GM12801 (cell line): Measurements from ENCODE around the gene UQCC2.

Source experiments
- TF ChIP-seq, protein P1 (sequence below): IDR thresholded peaks from one replicate; pipeline ENCODE4 v1.5.1; 2011; ENCODE audit warnings: control low read depth; ENCODE audit not compliant: insufficient read length; ENCODE audit errors: extremely low read depth

The UQCC2 gene

DNA sequence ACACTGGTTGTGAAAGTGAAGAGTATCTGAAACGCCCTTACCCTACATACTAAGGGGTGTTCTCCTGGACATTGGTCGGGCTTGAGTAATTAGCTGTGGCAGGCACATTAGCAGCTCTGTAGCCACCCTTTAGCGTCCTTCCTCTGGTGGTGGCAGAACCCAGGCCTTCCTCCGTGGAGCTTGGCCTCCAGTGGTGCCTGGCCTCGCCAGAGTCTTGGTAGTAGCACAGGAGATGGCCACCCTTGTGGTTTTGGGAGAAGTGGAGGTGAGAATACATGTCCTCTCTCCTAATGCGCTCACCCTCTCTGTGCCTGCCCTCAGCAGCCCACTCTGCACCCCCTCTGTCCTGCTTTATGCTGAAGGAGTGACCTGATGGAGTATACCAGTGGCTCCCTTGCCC is 17.6 kb upstream of the UQCC2 start:
- TF ChIP-seq, protein P1, sequence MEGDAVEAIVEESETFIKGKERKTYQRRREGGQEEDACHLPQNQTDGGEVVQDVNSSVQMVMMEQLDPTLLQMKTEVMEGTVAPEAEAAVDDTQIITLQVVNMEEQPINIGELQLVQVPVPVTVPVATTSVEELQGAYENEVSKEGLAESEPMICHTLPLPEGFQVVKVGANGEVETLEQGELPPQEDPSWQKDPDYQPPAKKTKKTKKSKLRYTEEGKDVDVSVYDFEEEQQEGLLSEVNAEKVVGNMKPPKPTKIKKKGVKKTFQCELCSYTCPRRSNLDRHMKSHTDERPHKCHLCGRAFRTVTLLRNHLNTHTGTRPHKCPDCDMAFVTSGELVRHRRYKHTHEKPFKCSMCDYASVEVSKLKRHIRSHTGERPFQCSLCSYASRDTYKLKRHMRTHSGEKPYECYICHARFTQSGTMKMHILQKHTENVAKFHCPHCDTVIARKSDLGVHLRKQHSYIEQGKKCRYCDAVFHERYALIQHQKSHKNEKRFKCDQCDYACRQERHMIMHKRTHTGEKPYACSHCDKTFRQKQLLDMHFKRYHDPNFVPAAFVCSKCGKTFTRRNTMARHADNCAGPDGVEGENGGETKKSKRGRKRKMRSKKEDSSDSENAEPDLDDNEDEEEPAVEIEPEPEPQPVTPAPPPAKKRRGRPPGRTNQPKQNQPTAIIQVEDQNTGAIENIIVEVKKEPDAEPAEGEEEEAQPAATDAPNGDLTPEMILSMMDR = no peak

GRCh38 chr6:33728438-33728837 is 16.9 kb upstream of the UQCC2 start:
- TF ChIP-seq, protein P1 = no peak

GRCh38 chr6:33727932-33728331 is 16.4 kb upstream of the UQCC2 start:
- TF ChIP-seq, protein P1 = no peak

DNA sequence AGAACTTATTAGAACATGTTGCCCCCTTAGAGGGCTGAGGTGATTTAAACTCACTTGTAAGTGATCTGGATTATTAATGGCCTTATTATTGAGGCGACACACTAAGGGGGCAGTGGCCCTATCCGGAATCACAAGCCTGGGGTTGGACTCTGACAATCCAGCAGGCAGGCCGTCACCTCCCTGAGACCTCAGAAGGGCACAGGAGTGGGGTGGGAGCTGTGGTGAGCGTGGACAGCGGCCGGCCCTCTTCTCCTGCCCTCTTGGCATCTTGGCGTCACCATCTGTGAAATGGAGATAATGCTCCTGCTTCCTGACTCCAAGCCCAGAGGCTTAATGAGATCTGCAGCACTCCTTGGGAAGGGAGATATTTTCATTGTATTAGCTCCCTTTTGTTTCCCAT is 15.6 kb upstream of the UQCC2 start:
- TF ChIP-seq, protein P1 = no peak

DNA sequence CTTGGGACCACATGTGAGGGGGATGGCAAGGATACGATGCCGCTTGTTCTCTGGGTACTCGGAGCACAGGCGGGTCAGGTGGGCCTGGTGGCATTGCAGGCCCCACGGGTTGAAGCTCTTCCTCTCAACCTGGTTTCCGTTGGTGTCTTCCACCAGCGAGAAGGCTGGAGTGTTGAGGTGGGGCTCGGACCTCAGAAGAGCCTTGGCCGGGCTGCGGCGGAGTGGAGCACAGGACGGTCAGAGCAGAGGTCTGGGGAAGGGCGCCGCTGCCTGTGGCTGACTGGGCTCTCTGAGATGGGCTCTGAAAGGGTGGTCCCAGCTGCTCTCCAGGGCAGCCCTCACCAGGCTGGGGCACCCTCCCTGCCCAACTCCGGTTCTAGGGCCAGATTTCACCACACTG is 15.2 kb upstream of the UQCC2 start:
- TF ChIP-seq, protein P1 = no peak

DNA sequence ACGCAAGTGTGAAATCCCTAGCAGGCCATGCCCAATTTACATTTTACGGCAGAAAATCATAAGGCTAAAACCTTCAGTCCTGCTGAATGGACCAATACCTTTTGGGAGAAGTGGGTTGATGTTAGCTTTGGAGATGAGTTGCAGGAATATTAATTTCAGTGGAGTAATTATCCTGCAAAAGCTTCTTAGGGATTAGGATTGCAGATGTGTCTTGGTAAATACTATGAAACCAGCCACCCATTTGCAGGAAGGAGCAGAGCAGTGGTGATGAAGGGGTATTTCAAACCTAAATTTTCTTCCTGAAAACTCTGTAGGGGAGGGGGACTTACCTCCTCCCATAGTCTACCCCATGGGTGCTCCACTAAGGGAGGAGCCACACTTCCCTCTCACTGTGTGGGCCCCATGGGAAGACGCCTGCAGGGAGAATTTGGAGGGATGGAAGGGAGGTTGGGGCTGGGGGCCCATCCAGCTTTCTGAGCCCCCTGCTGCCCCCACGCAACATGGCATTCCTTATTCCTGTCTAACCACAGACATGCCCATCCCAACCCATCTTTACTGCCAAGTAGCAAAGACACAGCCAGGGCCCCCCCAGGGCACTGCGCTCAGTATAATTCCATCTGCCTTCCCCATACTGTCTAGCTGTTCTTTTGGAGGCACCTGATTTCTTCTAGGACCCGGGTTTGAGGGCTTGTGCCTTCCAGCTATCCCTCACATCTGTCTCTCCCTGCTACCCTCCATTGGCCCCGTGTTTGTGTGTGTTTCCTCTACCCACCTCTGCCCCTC is 14.6 kb upstream of the UQCC2 start:
- TF ChIP-seq, protein P1 = no peak

- TF ChIP-seq, protein P1 = no peak
These were observed 13.7 kb upstream of the UQCC2 start for GRCh38 chr6:33725222-33725621.
